Stimulated activated CD4-positive, alpha-beta T cell treated with anti-CD3 and anti-CD28 coated beads, Interleukin-2, amount 100 ng/mL, for 24 hours (primary cell): ENCODE results near the gene CAMKMT.
A peak's percentile ranks its signal among the peaks of the same experiment; 100 is the strongest.
"Not testable (repeated sequence)": the region's sequence is repeated elsewhere in the genome, so short reads cannot be mapped to it uniquely, and the experiment has no call there.

Experiments used
- DNase-seq, 2 donors: peaks; one replicate each; pipeline ENCODE4 v3.0.0-alpha.2; 2020

The CAMKMT gene

DNA sequence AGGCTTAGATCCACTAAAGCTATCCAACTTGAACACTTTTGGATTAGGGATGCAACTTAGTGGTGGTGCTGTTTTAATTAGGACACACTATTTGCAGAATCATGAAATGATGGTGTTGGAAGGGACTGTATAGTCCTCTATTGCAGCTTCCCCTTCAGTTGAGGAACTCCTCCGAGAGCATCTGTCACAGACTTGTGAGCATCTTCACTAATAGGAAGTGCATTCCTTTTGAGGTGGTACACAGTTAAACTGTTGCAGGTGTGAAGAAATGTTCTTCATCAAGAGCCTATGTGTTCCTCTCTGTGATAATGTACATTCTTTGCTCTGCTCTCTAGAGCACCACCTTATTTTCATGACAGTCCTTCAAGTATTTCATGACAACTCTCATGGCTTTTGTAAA lies 197.4 kb downstream of the CAMKMT start:
- no peak for DNase-seq

DNA sequence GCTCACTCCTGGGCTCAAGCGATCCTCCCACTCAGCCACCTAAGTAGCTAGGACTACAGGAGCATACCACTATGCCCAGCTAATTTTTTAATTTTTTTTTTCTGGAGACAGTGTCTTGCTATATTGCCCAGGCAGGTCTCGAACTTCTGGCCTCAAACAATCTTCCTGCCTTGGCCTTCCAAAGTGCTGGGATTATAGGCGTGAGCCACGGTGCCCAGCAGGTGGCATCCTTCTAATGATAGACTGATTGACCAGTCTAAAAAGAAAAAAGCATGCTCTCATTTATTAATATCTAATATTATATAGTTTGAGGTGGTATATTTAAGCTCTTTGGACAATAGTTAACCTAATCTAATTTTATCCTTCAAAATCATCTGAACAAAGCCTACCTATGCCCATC lies 198.6 kb downstream of the CAMKMT start:
- peak in 1 of 2 donors; percentile 35 for DNase-seq

GRCh38 chr2:44560941-44561340 lies 199.2 kb downstream of the CAMKMT start:
- no peak for DNase-seq

- no peak for DNase-seq
Observed at GRCh38 chr2:44562737-44563136, 201.0 kb downstream of the CAMKMT start.

- no peak for DNase-seq
Observed at GRCh38 chr2:44564752-44565151, 203.0 kb downstream of the CAMKMT start.

GRCh38 chr2:44566059-44566458 lies 204.3 kb downstream of the CAMKMT start:
- no peak for DNase-seq

DNA sequence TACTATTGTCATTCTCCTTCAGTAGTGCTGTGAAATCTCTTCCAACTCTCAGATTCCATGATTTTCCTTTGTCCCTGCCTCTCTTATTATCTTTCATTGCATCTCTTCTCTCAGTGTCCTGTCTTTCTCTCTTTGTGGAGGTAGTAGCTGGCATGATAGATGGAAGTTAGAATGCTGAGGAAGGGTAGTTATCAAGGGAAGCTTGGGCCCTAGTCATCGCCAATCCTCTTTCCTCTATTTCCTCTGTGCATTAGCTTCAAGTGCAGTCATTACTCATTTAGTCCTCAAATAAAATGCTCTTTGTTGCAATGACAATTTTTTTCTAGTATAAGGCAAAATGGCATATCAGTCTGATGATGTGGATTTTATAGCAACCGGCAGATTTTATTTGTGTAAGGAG lies 207.7 kb downstream of the CAMKMT start:
- DNase-seq, result no peak

DNA sequence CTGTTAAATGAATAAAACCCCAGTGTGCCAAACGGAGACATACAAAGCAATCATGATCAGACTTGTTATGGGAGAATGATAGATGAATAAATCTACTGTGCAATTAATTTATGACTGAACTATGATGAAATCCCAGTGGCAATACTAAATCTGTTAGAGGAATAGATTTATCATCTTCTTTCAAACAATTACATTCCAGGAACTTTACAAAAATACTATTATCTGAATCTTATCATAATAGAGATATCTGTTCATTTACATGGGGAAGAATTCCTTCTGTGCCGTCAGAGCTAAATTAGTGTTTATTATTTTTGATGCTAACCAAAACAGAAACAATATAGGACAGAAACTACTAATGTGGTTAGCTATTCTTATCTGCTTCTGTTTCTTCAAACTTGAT lies 208.5 kb downstream of the CAMKMT start:
- DNase-seq, result no peak

DNA sequence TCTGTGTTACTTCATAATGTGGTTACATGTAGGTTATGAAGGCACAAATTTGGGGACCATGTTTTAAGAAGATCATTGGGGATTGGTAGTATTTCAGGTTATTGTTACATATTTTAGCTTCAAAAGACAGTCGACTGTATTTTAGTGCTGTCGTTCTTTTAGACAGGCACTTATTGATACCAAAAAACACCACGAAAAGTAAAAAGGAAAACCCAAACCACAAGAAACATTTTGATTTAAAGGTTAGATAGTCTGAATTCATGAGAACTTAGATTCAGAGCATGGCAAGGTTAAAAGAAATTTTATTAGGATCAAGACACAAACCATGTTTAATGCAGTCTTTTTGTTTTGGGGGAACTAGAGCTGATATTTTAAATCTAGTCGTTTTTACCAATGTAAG lies 209.0 kb downstream of the CAMKMT start:
- no peak for DNase-seq

DNA sequence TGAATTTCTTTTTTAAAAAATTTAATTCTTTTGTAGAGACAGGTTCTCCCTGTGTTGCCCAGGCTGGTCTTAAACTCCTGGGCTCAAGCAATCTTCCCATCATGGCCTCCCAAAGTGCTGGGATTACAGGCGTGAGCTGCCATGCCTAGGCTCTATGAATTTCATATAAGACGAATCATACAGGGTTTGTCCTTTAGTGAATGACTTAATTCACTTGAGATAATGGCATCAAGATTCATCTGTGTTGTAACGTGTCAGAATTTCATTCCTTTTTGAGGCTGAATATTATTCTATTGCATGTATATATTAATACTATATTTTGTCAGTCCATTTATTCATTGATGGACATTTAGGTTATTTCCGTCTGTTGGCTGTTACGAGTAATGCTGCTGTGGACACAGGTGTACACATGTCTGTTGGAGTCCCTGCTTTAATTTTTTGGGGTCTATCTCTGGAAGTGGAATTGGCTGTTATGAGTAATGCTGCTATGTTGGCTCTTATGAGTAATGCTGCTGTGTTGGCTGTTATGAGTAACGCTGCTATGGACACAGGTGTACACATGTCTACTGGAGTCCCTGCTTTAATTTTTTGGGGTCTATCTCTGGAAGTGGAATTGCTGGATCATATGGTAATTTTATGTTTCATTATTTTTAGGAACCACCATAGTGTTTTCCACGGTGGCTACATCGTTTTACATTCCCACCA lies 210.6 kb downstream of the CAMKMT start:
- DNase-seq, result no peak

DNA sequence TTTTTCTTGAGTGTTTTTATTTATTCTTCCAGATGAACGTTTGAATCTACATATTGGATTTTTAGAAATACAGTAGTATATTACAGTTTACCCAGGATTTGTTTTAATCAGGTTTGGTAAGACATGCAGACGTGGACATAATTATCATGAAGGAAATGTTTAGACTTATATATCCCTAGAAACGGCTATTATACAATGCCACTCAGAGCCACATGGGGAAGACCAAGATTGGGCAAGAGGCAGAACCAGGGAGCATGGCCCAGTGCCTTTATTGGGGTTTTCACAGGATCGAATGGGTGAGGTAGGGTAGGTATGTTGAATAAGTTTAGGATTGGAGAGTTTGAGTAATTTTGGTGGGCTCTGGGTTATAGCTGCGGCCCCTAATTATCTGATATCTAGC lies 212.2 kb downstream of the CAMKMT start:
- no peak for DNase-seq

DNA sequence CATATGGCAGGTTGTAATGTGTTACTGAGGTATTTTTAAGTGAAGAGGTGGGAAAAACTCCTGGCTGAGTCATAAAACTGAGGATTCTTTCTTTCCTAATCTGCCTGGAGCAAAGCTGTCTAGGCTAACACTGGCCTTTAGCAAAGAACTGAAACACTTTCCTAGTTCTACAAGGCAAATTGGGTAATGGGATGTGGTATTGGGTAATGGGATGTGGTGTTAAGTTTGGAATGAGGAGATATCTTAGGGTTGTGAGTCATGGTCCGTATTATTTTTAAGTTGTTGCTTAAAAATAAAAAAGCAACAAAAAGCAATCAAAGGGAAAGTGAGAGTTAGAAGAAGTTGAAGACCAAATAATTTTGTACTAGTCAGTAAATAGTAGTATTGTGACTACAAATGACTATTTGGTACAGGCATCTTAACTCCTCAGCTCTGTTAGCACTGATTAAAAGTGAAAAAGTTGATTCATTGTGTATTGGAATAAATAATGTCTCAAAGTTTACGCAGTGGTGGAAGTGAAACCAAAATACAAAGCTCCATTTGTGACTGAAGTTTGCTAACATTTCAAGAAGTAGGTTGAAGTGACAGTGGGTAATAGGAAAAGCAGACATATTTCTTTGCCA lies 216.8 kb downstream of the CAMKMT start:
- no peak for DNase-seq

DNA sequence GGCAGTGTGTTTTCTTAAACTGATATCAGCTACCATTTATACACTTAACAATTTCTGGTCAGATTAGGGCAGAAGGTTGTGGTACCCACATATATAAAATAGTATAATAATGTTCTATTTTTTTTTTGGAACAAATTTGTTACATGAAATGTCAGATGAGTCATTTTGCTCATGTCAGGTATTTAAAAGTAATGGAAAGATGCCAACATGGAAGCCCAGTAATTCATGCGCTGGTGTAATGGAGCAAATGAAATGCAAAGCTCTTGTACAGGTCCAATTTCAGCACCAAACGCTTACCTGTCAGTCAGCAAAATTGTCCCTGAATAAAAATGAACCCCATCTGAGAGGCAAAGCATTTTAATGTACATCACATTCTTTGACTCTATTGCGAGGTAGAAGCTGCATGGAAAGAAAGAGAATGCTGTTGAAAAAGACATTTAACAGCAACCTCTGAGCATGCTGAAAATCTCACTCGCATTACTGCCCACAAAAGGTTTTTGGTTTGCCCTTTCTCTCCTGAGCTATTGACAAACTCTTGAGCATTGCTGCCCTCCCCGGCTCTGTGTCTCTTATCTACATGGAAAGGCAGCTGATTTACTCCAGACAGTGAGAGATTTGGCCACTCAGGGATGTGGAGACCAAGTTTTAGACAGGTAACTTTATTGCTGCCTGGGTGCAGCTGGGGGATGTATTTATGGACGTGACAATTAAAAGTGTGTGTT lies 217.5 kb downstream of the CAMKMT start:
- DNase-seq, result no peak

DNA sequence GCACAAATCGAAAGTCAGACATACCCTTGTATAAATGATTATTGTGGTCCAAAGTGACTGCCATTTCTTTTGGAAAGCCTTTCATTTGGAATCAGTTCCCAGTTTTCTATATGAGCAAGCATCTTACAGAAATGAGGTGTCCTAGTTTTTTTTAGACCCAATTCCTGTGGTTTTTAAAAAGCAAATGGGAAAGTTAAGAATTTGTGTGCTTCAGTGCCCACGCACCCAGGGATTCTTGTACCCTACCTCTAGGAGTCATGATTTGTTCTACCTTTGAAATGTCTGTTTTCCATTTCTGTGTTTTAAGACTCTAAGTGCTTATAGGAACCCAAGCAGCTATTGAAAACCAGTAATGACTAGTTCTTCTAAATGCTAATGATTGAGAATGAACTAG lies 218.1 kb downstream of the CAMKMT start:
- DNase-seq, result no peak

DNA sequence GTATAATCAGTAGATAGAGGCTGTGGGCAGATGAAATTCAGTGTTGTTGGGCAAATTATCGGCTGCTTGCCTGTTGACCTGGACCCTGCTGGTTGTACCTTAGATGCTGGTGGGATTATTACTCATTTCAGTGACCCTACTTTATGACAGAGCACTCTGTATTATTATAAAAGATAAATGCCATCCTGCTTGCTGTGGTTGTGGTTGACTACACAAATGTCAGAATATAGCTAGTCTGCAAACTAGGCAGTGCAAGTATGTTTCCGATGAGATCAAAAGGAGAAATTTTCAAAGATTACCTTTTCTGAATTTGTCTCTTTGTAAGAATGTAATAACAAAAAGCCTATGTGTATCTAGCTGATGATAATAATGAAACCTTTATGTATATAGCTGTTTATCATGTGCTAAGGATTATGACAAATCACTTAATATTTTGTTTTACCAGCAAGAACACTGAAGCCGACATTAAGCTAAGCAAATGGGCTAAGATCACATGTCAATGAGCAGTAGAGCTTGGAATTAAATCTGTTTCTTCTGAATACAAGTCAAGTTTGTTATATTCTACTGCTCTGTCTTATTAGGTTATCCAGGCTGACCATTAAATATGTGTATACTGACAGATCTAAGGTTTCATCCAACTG lies 219.2 kb downstream of the CAMKMT start:
- DNase-seq, result no peak

DNA sequence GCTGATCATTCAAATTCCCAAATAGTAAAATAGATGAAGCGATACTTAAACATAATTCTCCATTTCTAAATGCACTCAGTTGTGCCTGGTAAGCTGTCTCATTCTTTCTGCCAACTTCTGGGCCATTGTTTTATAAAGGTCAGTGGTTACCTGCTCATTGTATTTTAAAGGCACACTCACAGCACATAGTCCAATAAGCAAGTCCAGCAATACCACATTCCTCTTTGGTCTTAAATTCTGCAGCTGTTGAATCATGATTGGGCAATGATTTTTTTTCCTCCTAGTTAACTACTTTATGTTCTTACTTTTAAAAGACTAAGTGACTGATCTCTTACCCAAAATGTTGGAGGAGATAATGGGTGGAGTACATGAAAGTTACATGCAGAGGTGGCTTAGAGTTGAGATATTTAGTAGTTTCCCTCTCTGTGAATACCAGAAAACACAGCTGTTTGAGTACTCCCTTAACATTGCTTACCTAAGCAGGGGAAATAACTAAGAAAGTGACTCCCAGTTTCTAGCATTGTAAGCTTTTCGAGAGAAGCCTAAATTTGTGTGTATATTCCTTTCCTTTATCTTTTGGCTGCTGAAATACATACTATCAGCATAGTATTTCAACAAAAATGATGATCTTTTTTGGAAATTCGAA lies 220.7 kb downstream of the CAMKMT start:
- no peak for DNase-seq

GRCh38 chr2:44595615-44596014 lies 233.9 kb downstream of the CAMKMT start:
- DNase-seq, result not testable (repeated sequence)

GRCh38 chr2:44596537-44597320 lies 235.0 kb downstream of the CAMKMT start:
- no peak for DNase-seq

- no peak for DNase-seq
Observed at GRCh38 chr2:44598330-44599119, 236.8 kb downstream of the CAMKMT start.

GRCh38 chr2:44599130-44599529 lies 237.4 kb downstream of the CAMKMT start:
- DNase-seq, result no peak

GRCh38 chr2:44602446-44602845 lies 240.7 kb downstream of the CAMKMT start:
- DNase-seq, result no peak

DNA sequence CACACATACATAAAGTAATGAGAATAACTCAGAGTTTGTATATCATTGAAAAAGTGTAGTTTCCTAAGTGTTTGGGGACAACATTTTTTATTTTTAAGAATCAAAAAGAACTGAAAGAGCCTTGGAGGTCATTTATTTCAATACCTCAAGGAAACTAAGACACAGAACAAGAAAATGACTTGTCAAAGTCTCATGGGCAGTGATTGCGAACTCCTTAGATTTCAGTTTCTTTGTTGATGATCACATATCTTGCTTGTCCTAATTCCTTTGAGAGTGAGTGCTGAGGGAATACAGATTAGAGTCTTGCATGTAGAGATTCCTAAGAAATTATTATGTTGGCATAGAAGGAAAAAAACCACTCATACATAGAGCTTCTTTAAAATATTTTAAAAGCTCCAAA lies 243.8 kb downstream of the CAMKMT start:
- DNase-seq, result no peak
